ENCODE measurements around the gene HCRT. TPM values are rescaled to one million over a fixed set of nuclear protein-coding genes. Genes with fewer than 3 reads are reported as not detected.
"Not testable (repeated sequence)": the region's sequence is repeated elsewhere in the genome, so short reads cannot be mapped to it uniquely, and the experiment has no call there.

HCRT gene
- polyA plus RNA-seq, 1 donor = 0.13 TPM

DNA sequence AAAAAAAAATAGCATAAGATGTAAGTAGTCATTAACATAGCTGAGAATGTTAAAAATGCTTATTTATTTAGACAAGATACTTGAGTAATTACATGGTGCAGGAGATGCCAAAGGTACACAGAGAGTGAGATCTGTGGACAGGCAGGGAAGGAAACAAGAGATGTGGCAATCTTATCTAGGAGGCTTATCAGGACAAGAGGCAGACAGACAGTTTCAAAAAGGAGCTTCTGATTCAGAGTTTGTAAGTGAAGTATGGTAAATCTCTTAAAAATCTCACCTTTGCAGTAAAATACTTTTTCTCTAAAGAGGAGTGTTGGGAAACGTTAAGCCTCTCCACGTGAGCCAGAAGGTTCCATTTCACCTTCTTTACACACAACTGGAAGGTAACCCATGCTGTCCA is 28.9 kb upstream of the HCRT start:
- H3K27ac ChIP-seq (ENCODE audit: low read length) = no peak overlapping the region
- H3K27me3 ChIP-seq (ENCODE audit: control insufficient read depth, insufficient read depth, low read length) = no peaks in the 10 kb centered on the region
- H3K36me3 ChIP-seq (ENCODE audit: control insufficient read depth, insufficient read depth, low read length) = peaks cover 75% of the 10 kb centered on the region
- WGBS (ENCODE audit: insufficient coverage, low lambda C conversion rate) = 60% methylated on average over 1 of the region's 2 CpGs
- DNase-seq = no peak
- H3K9me3 ChIP-seq (ENCODE audit: control insufficient read depth, low read depth, low read length) = no peaks in the 10 kb centered on the region
- H3K4me1 ChIP-seq (ENCODE audit: control insufficient read depth, insufficient read depth, low read length) = no peaks in the 10 kb centered on the region
- no peak overlapping the region for H3K4me3 ChIP-seq (ENCODE audit: low read length)

DNA sequence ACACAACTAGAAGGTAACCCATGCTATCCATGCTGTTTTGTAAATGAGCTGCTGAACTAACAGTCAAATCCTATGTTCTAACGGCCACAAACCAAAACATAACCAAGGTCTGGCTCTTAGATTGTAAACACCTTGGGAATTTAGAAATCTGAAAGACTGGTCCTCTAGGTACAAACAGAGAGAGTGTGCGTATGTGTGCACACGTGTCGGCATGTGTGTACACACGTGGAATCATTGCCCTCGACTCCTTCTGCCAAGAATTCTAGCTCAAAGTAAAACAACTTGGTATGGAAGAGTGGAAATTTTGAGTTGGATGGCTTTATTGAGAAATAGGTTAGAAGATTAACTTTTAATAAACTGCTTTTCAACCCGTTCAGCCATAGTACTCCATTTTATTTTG is 27.1 kb upstream of the HCRT start:
- H3K27ac ChIP-seq (ENCODE audit: low read length) = no peak overlapping the region
- 92% methylated on average over 2 of the region's 7 CpGs for WGBS (ENCODE audit: insufficient coverage, low lambda C conversion rate)
- no peak overlapping the region for H3K4me3 ChIP-seq (ENCODE audit: low read length)
- no peaks in the 10 kb centered on the region for H3K27me3 ChIP-seq (ENCODE audit: control insufficient read depth, insufficient read depth, low read length)
- H3K36me3 ChIP-seq (ENCODE audit: control insufficient read depth, insufficient read depth, low read length) = peaks cover 78% of the 10 kb centered on the region
- H3K4me1 ChIP-seq (ENCODE audit: control insufficient read depth, insufficient read depth, low read length) = no peaks in the 10 kb centered on the region
- no peaks in the 10 kb centered on the region for H3K9me3 ChIP-seq (ENCODE audit: control insufficient read depth, low read depth, low read length)
- DNase-seq = no peak

DNA sequence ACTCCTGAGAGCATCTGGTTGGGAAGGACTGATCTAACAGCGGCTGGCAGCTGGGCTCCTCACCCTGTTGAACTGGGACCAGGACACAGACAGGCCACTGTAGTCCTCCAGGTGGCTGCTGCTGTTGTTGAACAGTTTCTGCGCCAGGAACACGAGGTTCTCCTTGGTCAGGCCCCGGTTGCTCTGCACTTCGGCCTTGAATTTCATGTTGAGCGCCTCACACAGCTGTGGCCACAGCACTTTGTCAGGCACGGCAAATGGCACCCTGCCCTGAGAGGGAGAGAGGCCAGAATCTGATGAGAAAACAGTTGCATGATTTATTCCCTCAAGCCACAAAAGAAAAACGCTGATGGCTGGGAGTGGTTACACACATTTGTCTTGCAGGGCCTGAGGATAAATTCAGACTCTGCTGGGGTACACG is 26.7 kb upstream of the HCRT start:
- H3K27ac ChIP-seq (ENCODE audit: low read length); H3K9me3 ChIP-seq (ENCODE audit: control insufficient read depth, low read depth, low read length); H3K4me1 ChIP-seq (ENCODE audit: control insufficient read depth, insufficient read depth, low read length); DNase-seq; H3K4me3 ChIP-seq (ENCODE audit: low read length); H3K27me3 ChIP-seq (ENCODE audit: control insufficient read depth, insufficient read depth, low read length): not testable (repeated sequence)
- no CpG with 5 or more reads among the region's 9 CpGs for WGBS (ENCODE audit: insufficient coverage, low lambda C conversion rate)
- H3K36me3 ChIP-seq (ENCODE audit: control insufficient read depth, insufficient read depth, low read length) = peaks cover 77% of the 10 kb centered on the region

DNA sequence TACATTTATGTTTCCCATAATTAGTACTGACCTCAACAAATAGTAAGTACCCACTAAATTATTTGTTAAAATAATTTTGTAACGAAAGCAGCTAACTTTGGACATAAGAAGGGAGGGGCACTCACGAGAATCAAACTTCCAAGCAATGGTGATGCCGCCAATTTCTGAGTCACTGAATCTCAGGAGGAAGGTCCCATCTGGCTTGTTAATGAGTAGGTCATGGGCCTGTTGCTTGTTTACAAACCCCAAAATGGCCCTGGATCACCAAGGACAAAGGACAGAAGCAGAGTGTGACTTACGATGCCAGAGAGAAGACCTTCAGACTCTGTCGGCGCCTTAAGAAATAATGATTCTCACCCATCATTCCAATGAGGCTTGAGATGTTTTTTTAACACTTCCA is 24.8 kb upstream of the HCRT start:
- Histone ChIP-seq H3K4me1 (ENCODE audit: control insufficient read depth, insufficient read depth, low read length) (no peaks in the 10 kb centered on the region), H3K27ac (ENCODE audit: low read length) (no peak overlapping the region), H3K9me3 (ENCODE audit: control insufficient read depth, low read depth, low read length) (no peaks in the 10 kb centered on the region), H3K4me3 (ENCODE audit: low read length) (no peak overlapping the region), H3K27me3 (ENCODE audit: control insufficient read depth, insufficient read depth, low read length) (no peaks in the 10 kb centered on the region), H3K36me3 (ENCODE audit: control insufficient read depth, insufficient read depth, low read length) (peaks cover 75% of the 10 kb centered on the region)
- WGBS (ENCODE audit: insufficient coverage, low lambda C conversion rate) = 70% methylated on average over 2 of the region's 6 CpGs
- DNase-seq = no peak

DNA sequence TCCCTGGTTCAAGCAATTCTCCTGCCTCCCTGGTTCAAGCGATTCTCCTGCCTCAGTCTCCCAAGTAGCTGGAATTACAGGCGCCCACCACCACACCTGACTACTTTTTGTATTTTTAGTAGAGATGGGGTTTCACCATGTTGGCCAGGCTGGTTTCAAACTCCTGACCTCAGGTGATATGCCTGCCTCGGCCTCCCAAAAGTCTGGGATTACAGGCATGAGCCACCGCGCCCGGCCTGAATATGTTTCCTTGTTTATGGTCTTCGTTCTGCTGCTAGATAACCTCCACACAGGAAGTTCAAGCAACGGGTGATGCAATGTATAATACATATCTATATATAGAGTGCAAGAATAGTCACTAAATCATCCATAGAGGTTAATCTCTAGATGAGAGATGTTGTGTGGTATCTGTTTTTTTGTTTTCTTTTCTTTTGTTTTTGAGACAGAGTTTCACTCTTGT is 20.9 kb upstream of the HCRT start:
- 83% methylated on average over 1 of the region's 8 CpGs for WGBS (ENCODE audit: insufficient coverage, low lambda C conversion rate)
- H3K4me3 ChIP-seq (ENCODE audit: low read length); H3K27me3 ChIP-seq (ENCODE audit: control insufficient read depth, insufficient read depth, low read length); H3K27ac ChIP-seq (ENCODE audit: low read length); H3K4me1 ChIP-seq (ENCODE audit: control insufficient read depth, insufficient read depth, low read length); DNase-seq; H3K9me3 ChIP-seq (ENCODE audit: control insufficient read depth, low read depth, low read length): not testable (repeated sequence)
- peaks cover 76% of the 10 kb centered on the region for H3K36me3 ChIP-seq (ENCODE audit: control insufficient read depth, insufficient read depth, low read length)

DNA sequence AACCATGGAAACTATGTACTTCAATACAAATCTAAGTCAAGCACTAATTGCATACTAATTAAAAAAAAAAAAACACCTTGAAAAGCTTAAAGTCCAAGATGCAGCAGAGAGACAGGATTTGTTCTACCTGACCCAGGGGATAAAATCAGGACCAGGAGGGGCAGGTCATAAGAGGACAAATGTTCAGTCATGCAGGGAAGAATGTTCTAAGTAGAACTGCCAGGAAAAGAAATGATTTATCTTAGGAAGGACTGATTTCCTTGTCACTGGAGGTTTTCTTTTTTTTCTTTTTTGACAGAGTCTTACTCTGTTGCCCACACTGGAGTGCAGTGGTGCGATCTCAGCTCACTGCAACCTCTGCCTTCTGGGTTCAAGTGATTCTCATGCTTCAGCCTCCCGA is 18.1 kb upstream of the HCRT start:
- Histone ChIP-seq H3K27ac (ENCODE audit: low read length) (no peak overlapping the region), H3K9me3 (ENCODE audit: control insufficient read depth, low read depth, low read length) (no peaks in the 10 kb centered on the region), H3K36me3 (ENCODE audit: control insufficient read depth, insufficient read depth, low read length) (peaks cover 64% of the 10 kb centered on the region), H3K27me3 (ENCODE audit: control insufficient read depth, insufficient read depth, low read length) (no peaks in the 10 kb centered on the region), H3K4me3 (ENCODE audit: low read length) (no peak overlapping the region), H3K4me1 (ENCODE audit: control insufficient read depth, insufficient read depth, low read length) (peaks cover 16% of the 10 kb centered on the region)
- DNase-seq = no peak
- no CpG with 5 or more reads among the region's 2 CpGs for WGBS (ENCODE audit: insufficient coverage, low lambda C conversion rate)

DNA sequence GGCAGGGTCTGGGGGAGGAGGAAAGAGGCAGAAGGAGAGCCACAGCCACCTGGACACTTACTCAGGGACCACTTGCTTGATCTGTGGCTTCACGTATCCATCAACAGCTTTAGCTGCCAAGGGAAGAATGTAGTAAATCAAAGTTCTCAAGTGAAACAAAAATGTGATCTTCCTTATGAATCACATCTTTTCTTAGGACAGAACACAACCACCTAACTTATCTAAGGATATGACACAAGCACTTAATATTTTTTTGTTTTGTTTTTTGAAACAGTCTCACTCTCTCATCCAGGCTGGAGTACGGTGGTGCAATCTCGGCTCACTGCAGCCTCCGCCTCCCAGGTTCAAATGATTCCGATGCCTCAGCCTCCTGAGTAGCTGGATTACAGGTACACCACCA is 17.4 kb upstream of the HCRT start:
- 100% methylated on average over 2 of the region's 5 CpGs for WGBS (ENCODE audit: insufficient coverage, low lambda C conversion rate)
- Histone ChIP-seq H3K4me3 (ENCODE audit: low read length) (no peak overlapping the region), H3K9me3 (ENCODE audit: control insufficient read depth, low read depth, low read length) (no peaks in the 10 kb centered on the region), H3K27ac (ENCODE audit: low read length) (no peak overlapping the region), H3K36me3 (ENCODE audit: control insufficient read depth, insufficient read depth, low read length) (peaks cover 59% of the 10 kb centered on the region), H3K4me1 (ENCODE audit: control insufficient read depth, insufficient read depth, low read length) (peaks cover 16% of the 10 kb centered on the region), H3K27me3 (ENCODE audit: control insufficient read depth, insufficient read depth, low read length) (no peaks in the 10 kb centered on the region)
- DNase-seq = no peak

DNA sequence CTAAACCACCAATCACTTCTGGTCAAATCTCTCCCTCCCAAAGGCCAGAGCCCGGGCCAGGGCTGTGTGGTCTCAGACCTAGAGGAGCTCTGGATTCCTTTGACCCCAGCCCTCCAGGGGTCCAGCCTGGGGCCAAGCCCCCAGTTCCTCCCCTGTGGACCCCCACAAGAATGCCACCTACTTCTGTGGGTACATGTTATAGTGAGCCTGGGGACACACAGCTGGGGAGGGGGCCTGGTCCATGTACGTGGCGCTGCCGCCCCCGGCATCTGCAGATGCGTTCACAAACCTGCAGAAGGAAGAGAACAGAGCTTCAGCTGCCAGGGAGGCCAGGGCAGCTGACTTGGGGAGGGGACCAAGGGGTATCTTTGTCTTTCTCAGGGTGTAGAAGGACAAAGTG is 16.9 kb upstream of the HCRT start:
- DNase-seq = no peak
- WGBS (ENCODE audit: insufficient coverage, low lambda C conversion rate) = no CpG with 5 or more reads among the region's 6 CpGs
- peaks cover 55% of the 10 kb centered on the region for H3K36me3 ChIP-seq (ENCODE audit: control insufficient read depth, insufficient read depth, low read length)
- H3K27ac ChIP-seq (ENCODE audit: low read length) = no peak overlapping the region
- no peak overlapping the region for H3K4me3 ChIP-seq (ENCODE audit: low read length)
- peaks cover 16% of the 10 kb centered on the region for H3K4me1 ChIP-seq (ENCODE audit: control insufficient read depth, insufficient read depth, low read length)
- no peaks in the 10 kb centered on the region for H3K27me3 ChIP-seq (ENCODE audit: control insufficient read depth, insufficient read depth, low read length)
- no peaks in the 10 kb centered on the region for H3K9me3 ChIP-seq (ENCODE audit: control insufficient read depth, low read depth, low read length)

DNA sequence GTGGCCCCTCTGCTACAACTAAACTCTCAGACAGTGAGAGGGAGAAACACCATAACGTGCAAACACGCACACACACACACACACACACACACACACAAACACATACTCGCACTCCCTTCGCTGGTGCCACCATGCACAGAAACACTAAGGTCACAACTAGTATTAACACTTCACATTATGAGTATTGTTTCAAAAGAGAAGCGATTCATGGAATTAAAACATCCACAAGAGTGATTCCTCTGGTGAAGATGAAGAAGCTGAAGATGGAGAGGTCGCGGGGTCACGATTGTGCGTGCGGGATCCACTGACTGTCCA is 16.2 kb upstream of the HCRT start:
- no peak overlapping the region for H3K4me3 ChIP-seq (ENCODE audit: low read length)
- peak overlapping the region; percentile 59 for H3K27ac ChIP-seq (ENCODE audit: low read length)
- H3K4me1 ChIP-seq (ENCODE audit: control insufficient read depth, insufficient read depth, low read length) = peaks cover 16% of the 10 kb centered on the region
- no peaks in the 10 kb centered on the region for H3K27me3 ChIP-seq (ENCODE audit: control insufficient read depth, insufficient read depth, low read length)
- peaks cover 51% of the 10 kb centered on the region for H3K36me3 ChIP-seq (ENCODE audit: control insufficient read depth, insufficient read depth, low read length)
- no peaks in the 10 kb centered on the region for H3K9me3 ChIP-seq (ENCODE audit: control insufficient read depth, low read depth, low read length)
- DNase-seq = no peak
- no CpG with 5 or more reads among the region's 10 CpGs for WGBS (ENCODE audit: insufficient coverage, low lambda C conversion rate)

DNA sequence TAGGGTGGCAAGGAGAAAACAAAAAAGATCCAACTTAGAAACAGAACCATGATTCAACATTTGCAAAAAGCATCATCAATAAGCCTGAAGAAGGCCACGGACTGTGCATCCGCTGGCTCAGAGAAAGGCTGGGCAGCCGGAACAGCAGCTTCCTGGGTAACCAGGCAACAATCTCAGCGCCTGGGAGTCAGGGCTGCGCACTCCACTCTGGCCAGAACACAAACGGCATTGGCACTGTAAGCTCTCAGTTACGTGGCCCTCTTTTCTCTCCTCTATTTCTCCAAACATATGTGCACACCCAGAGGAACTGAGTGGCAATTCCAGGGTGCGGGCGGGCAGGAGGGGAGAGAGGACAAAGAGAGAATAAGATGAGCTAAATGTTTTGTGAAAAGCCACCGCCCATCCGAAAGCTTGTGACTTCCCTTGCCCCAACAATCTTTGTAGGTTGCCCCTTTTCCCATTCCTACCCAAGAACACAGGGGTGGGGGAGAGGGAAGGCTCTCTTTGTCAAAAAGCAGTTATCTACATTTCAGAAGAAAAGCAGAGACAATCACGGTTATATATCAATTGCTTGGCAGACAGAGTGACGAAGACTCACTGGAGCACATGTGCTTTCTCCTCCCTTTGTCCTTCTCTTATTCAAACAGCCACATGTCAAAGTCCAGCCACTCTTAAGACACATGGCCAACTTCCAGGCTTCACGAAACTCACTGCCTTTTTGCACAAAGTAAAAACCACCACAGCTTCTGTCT is 15.6 kb upstream of the HCRT start:
- Histone ChIP-seq H3K36me3 (ENCODE audit: control insufficient read depth, insufficient read depth, low read length) (peaks cover 46% of the 10 kb centered on the region), H3K27me3 (ENCODE audit: control insufficient read depth, insufficient read depth, low read length) (no peaks in the 10 kb centered on the region), H3K27ac (ENCODE audit: low read length) (peak overlapping the region; percentile 59), H3K4me3 (ENCODE audit: low read length) (no peak overlapping the region), H3K4me1 (ENCODE audit: control insufficient read depth, insufficient read depth, low read length) (peaks cover 16% of the 10 kb centered on the region), H3K9me3 (ENCODE audit: control insufficient read depth, low read depth, low read length) (no peaks in the 10 kb centered on the region)
- DNase-seq = peak; percentile 47 to 83
- 20% methylated on average over 1 of the region's 14 CpGs for WGBS (ENCODE audit: insufficient coverage, low lambda C conversion rate)

DNA sequence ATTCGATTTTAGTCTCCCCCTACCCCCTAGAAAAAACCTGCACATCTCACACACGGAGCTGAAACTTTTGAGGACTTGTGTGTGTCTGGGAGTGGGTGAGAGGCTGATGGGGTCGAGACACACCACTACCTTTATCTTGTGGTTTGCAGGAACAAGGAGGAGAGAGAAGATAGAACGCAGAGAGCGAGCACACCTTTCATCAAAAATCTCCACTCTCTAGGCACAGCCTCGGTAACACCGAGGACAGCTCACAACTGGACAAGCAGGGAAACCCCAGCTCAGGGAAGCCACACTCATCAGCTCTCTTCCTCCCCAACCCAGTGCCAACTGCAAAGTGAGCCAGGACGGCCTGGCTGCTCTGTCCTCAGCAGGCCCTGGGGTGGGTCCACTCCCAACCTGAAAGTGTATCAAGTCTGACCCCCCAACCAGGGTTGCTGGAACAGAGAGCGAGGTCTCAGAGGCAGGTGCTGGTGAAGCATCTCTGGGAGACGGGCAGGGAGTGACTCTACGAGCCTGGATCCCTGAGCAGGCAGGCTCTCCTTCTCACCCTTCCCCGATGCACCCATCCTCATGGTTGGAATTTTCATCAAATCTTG is 14.3 kb upstream of the HCRT start:
- Histone ChIP-seq H3K36me3 (ENCODE audit: control insufficient read depth, insufficient read depth, low read length) (peaks cover 37% of the 10 kb centered on the region), H3K27ac (ENCODE audit: low read length) (no peak overlapping the region), H3K27me3 (ENCODE audit: control insufficient read depth, insufficient read depth, low read length) (no peaks in the 10 kb centered on the region), H3K9me3 (ENCODE audit: control insufficient read depth, low read depth, low read length) (no peaks in the 10 kb centered on the region), H3K4me3 (ENCODE audit: low read length) (no peak overlapping the region), H3K4me1 (ENCODE audit: control insufficient read depth, insufficient read depth, low read length) (peaks cover 17% of the 10 kb centered on the region)
- no CpG with 5 or more reads among the region's 12 CpGs for WGBS (ENCODE audit: insufficient coverage, low lambda C conversion rate)
- no peak for DNase-seq

All from large intestine (tissue), 3 donors.